ENCODE measurements around the gene DYNC1H1. TPM values are rescaled to one million over a fixed set of nuclear protein-coding genes. Genes with fewer than 3 reads are reported as not detected.

The DYNC1H1 gene
- polyA plus RNA-seq, 1 donor from 2014 or later, result 298 TPM

GRCh38 chr14:102012336-102012735 lies 48.0 kb downstream of the DYNC1H1 start:
- no peak overlapping the region for H3K9ac ChIP-seq (ENCODE audit: low read length)
- no peak overlapping the region for H3K27ac ChIP-seq (ENCODE audit: low read length)
- no peak for TF ChIP-seq SMC3 (conservative IDR thresholded peaks at IDR 0.05; ENCODE audit: poor library complexity)
- no peak for TF ChIP-seq POLR2AphosphoS5 (IDR thresholded peaks at IDR 0.05)
- TF ChIP-seq RAD21 (conservative IDR thresholded peaks at IDR 0.05), result no peak
- TF ChIP-seq MXI1 (conservative IDR thresholded peaks at IDR 0.05; ENCODE audit: poor library complexity, severe bottlenecking), result no peak
- TF ChIP-seq, protein P1, sequence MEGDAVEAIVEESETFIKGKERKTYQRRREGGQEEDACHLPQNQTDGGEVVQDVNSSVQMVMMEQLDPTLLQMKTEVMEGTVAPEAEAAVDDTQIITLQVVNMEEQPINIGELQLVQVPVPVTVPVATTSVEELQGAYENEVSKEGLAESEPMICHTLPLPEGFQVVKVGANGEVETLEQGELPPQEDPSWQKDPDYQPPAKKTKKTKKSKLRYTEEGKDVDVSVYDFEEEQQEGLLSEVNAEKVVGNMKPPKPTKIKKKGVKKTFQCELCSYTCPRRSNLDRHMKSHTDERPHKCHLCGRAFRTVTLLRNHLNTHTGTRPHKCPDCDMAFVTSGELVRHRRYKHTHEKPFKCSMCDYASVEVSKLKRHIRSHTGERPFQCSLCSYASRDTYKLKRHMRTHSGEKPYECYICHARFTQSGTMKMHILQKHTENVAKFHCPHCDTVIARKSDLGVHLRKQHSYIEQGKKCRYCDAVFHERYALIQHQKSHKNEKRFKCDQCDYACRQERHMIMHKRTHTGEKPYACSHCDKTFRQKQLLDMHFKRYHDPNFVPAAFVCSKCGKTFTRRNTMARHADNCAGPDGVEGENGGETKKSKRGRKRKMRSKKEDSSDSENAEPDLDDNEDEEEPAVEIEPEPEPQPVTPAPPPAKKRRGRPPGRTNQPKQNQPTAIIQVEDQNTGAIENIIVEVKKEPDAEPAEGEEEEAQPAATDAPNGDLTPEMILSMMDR (IDR thresholded peaks at IDR 0.05; ENCODE audit: poor library complexity, severe bottlenecking), result no peak
- no peak for TF ChIP-seq TAF1 (IDR thresholded peaks at IDR 0.05; ENCODE audit: low read depth)
- TF ChIP-seq, protein P2, sequence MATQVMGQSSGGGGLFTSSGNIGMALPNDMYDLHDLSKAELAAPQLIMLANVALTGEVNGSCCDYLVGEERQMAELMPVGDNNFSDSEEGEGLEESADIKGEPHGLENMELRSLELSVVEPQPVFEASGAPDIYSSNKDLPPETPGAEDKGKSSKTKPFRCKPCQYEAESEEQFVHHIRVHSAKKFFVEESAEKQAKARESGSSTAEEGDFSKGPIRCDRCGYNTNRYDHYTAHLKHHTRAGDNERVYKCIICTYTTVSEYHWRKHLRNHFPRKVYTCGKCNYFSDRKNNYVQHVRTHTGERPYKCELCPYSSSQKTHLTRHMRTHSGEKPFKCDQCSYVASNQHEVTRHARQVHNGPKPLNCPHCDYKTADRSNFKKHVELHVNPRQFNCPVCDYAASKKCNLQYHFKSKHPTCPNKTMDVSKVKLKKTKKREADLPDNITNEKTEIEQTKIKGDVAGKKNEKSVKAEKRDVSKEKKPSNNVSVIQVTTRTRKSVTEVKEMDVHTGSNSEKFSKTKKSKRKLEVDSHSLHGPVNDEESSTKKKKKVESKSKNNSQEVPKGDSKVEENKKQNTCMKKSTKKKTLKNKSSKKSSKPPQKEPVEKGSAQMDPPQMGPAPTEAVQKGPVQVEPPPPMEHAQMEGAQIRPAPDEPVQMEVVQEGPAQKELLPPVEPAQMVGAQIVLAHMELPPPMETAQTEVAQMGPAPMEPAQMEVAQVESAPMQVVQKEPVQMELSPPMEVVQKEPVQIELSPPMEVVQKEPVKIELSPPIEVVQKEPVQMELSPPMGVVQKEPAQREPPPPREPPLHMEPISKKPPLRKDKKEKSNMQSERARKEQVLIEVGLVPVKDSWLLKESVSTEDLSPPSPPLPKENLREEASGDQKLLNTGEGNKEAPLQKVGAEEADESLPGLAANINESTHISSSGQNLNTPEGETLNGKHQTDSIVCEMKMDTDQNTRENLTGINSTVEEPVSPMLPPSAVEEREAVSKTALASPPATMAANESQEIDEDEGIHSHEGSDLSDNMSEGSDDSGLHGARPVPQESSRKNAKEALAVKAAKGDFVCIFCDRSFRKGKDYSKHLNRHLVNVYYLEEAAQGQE (IDR thresholded peaks at IDR 0.05; ENCODE audit: borderline replicate concordance), result no peak
- TF ChIP-seq EP300 (conservative IDR thresholded peaks at IDR 0.05; ENCODE audit: poor library complexity, severe bottlenecking), result no peak
- TF ChIP-seq EZH2 (IDR thresholded peaks at IDR 0.05; ENCODE audit: borderline replicate concordance, insufficient read depth, low read length, poor library complexity, severe bottlenecking), result no peak
- no peaks in the 10 kb centered on the region for H3F3A ChIP-seq (ENCODE audit: insufficient read depth, low read length, poor library complexity, severe bottlenecking)
- peaks cover 19% of the 10 kb centered on the region for H3K36me3 ChIP-seq (ENCODE audit: insufficient read depth, low read length)
- H3K79me2 ChIP-seq (replicated peaks; ENCODE audit: insufficient read depth, low read length), result no peaks in the 10 kb centered on the region
- no peak overlapping the region for H3K4me3 ChIP-seq (ENCODE audit: low read length)
- H4K20me1 ChIP-seq (ENCODE audit: insufficient read depth), result no peaks in the 10 kb centered on the region
- H2AFZ ChIP-seq (ENCODE audit: low read depth, low read length), result no peak overlapping the region
- H3K9me2 ChIP-seq (ENCODE audit: insufficient read depth, low read length), result no peaks in the 10 kb centered on the region
- no peak overlapping the region for H3K4me2 ChIP-seq (ENCODE audit: low read length)
- H3K9me3 ChIP-seq (ENCODE audit: low read length), result no peaks in the 10 kb centered on the region
- H3K27me3 ChIP-seq (ENCODE audit: insufficient read depth, low read depth, low read length), result no peaks in the 10 kb centered on the region

GRCh38 chr14:102013669-102014200 lies 49.4 kb downstream of the DYNC1H1 start:
- H3K4me2 ChIP-seq (ENCODE audit: low read length), result no peak overlapping the region
- TF ChIP-seq, protein P2 (IDR thresholded peaks at IDR 0.05; ENCODE audit: borderline replicate concordance), result no peak
- no peak for TF ChIP-seq POLR2AphosphoS5 (IDR thresholded peaks at IDR 0.05)
- TF ChIP-seq, protein P1 (IDR thresholded peaks at IDR 0.05; ENCODE audit: poor library complexity, severe bottlenecking), result no peak
- TF ChIP-seq EP300 (conservative IDR thresholded peaks at IDR 0.05; ENCODE audit: poor library complexity, severe bottlenecking), result no peak
- no peak for TF ChIP-seq EZH2 (IDR thresholded peaks at IDR 0.05; ENCODE audit: borderline replicate concordance, insufficient read depth, low read length, poor library complexity, severe bottlenecking)
- TF ChIP-seq TAF1 (IDR thresholded peaks at IDR 0.05; ENCODE audit: low read depth), result no peak
- no peak for TF ChIP-seq MXI1 (conservative IDR thresholded peaks at IDR 0.05; ENCODE audit: poor library complexity, severe bottlenecking)
- TF ChIP-seq RAD21 (conservative IDR thresholded peaks at IDR 0.05), result no peak
- no peak for TF ChIP-seq SMC3 (conservative IDR thresholded peaks at IDR 0.05; ENCODE audit: poor library complexity)
- no peaks in the 10 kb centered on the region for H3K79me2 ChIP-seq (replicated peaks; ENCODE audit: insufficient read depth, low read length)
- peaks cover 24% of the 10 kb centered on the region for H3K36me3 ChIP-seq (ENCODE audit: insufficient read depth, low read length)
- no peaks in the 10 kb centered on the region for H3K9me3 ChIP-seq (ENCODE audit: low read length)
- H4K20me1 ChIP-seq (ENCODE audit: insufficient read depth), result no peaks in the 10 kb centered on the region
- H3F3A ChIP-seq (ENCODE audit: insufficient read depth, low read length, poor library complexity, severe bottlenecking), result no peaks in the 10 kb centered on the region
- no peak overlapping the region for H3K27ac ChIP-seq (ENCODE audit: low read length)
- no peak overlapping the region for H2AFZ ChIP-seq (ENCODE audit: low read depth, low read length)
- H3K9ac ChIP-seq (ENCODE audit: low read length), result no peak overlapping the region
- no peaks in the 10 kb centered on the region for H3K9me2 ChIP-seq (ENCODE audit: insufficient read depth, low read length)
- no peak overlapping the region for H3K4me3 ChIP-seq (ENCODE audit: low read length)
- H3K27me3 ChIP-seq (ENCODE audit: insufficient read depth, low read depth, low read length), result no peaks in the 10 kb centered on the region
